AG09319 (cell line): ENCODE results near the gene RAMP2.
A peak's percentile ranks its signal among the peaks of the same experiment; 100 is the strongest.

Experiments used
- DNase-seq: peaks from one replicate; pipeline ENCODE4 v3.0.0-alpha.2; 2010; ENCODE audit warnings: low read depth; ENCODE audit errors: extremely low read depth
- CTCF ChIP-seq: IDR thresholded peaks from 2 replicates; pipeline ENCODE4 v1.5.1; 2011; ENCODE audit warnings: low read depth, mild to moderate bottlenecking, inconsistent platforms, low read length, moderate library complexity

Gene RAMP2

GRCh38 chr17:42797067-42798007, 36.3 kb downstream of the RAMP2 start:
- DNase-seq, result no peak
- TF ChIP-seq CTCF, result no peak

GRCh38 chr17:42798011-42798382, 37.0 kb downstream of the RAMP2 start:
- TF ChIP-seq CTCF, result no peak
- no peak for DNase-seq

GRCh38 chr17:42798383-42799380, 37.7 kb downstream of the RAMP2 start, which contains the start of the genes CNTD1 and COA3:
Gene CNTD1 (plus strand): TSS chr17:42798861. CDS start chr17:42799068, 207 bp downstream.
Gene COA3 (minus strand): TSS chr17:42798704. CDS start chr17:42798681, 23 bp downstream.
- peak; percentile 49 for DNase-seq
- TF ChIP-seq CTCF, result no peak

- DNase-seq, result no peak
- no peak for TF ChIP-seq CTCF
These were observed 42.3 kb downstream of the RAMP2 start for GRCh38 chr17:42803074-42803883.

GRCh38 chr17:42804918-42805367, 43.9 kb downstream of the RAMP2 start:
- DNase-seq, result no peak

More at GRCh38 chr17:42804918-42805367, 43.9 kb downstream of the RAMP2 start:
- TF ChIP-seq CTCF, result no peak
